Measurements from ENCODE around the gene MAGI3.
"Not testable (repeated sequence)": the region's sequence is repeated elsewhere in the genome, so short reads cannot be mapped to it uniquely, and the experiment has no call there.

MAGI3 gene

GRCh38 chr1:113683384-113684152 is 293.3 kb downstream of the MAGI3 start:
- WGBS (ENCODE audit: insufficient coverage, insufficient read length): no CpG with 5 or more reads among the region's 8 CpGs
- Histone ChIP-seq H3K4me3 (ENCODE audit: low read length) (no peak overlapping the region), H3K27me3 (ENCODE audit: control insufficient read depth, insufficient read depth, low read length) (no peaks in the 10 kb centered on the region), H3K27ac (ENCODE audit: low read length) (no peak overlapping the region), H3K36me3 (ENCODE audit: control insufficient read depth, insufficient read depth, low read length) (no peaks in the 10 kb centered on the region), H3K4me1 (ENCODE audit: control insufficient read depth, insufficient read depth, low read length) (no peaks in the 10 kb centered on the region; the same call in 1 of the 2 replicates), H3K9me3 (ENCODE audit: control insufficient read depth, insufficient read depth, low read length) (no peaks in the 10 kb centered on the region)
- no peak for DNase-seq (ENCODE audit: low read depth, low spot score)

- H3K4me1 ChIP-seq (ENCODE audit: control insufficient read depth, insufficient read depth, low read length): no peaks in the 10 kb centered on the region; the same call in 1 of the 2 replicates
- no peaks in the 10 kb centered on the region for H3K9me3 ChIP-seq (ENCODE audit: control insufficient read depth, insufficient read depth, low read length)
- no peak overlapping the region for H3K27ac ChIP-seq (ENCODE audit: low read length)
- H3K27me3 ChIP-seq (ENCODE audit: control insufficient read depth, insufficient read depth, low read length): no peaks in the 10 kb centered on the region
- WGBS (ENCODE audit: insufficient coverage, insufficient read length): no CpG with 5 or more reads among the region's 6 CpGs
- no peaks in the 10 kb centered on the region for H3K36me3 ChIP-seq (ENCODE audit: control insufficient read depth, insufficient read depth, low read length)
- no peak for DNase-seq (ENCODE audit: low read depth, low spot score)
- no peak overlapping the region for H3K4me3 ChIP-seq (ENCODE audit: low read length)
Measured at GRCh38 chr1:113684153-113684541, 293.8 kb downstream of the MAGI3 start.

GRCh38 chr1:113686891-113687618 is 296.7 kb downstream of the MAGI3 start:
- Histone ChIP-seq H3K4me1 (ENCODE audit: control insufficient read depth, insufficient read depth, low read length) (no peaks in the 10 kb centered on the region), H3K27me3 (ENCODE audit: control insufficient read depth, insufficient read depth, low read length) (no peaks in the 10 kb centered on the region), H3K4me3 (ENCODE audit: low read length) (no peak overlapping the region), H3K9me3 (ENCODE audit: control insufficient read depth, insufficient read depth, low read length) (no peaks in the 10 kb centered on the region; the same call in 1 of the 2 replicates), H3K27ac (ENCODE audit: low read length) (no peak overlapping the region), H3K36me3 (ENCODE audit: control insufficient read depth, insufficient read depth, low read length) (no peaks in the 10 kb centered on the region)
- no peak for DNase-seq (ENCODE audit: low read depth, low spot score)
- no CpG with 5 or more reads among the region's 3 CpGs for WGBS (ENCODE audit: insufficient coverage, insufficient read length)

- no peak for DNase-seq (ENCODE audit: low read depth, low spot score)
- Histone ChIP-seq H3K27me3 (ENCODE audit: control insufficient read depth, insufficient read depth, low read length) (no peaks in the 10 kb centered on the region), H3K27ac (ENCODE audit: low read length) (no peak overlapping the region), H3K9me3 (ENCODE audit: control insufficient read depth, insufficient read depth, low read length) (no peaks in the 10 kb centered on the region; the same call in 1 of the 2 replicates), H3K4me1 (ENCODE audit: control insufficient read depth, insufficient read depth, low read length) (no peaks in the 10 kb centered on the region), H3K36me3 (ENCODE audit: control insufficient read depth, insufficient read depth, low read length) (no peaks in the 10 kb centered on the region), H3K4me3 (ENCODE audit: low read length) (no peak overlapping the region)
- no CpG with 5 or more reads among the region's 2 CpGs for WGBS (ENCODE audit: insufficient coverage, insufficient read length)
Measured at GRCh38 chr1:113691184-113691583, 300.9 kb downstream of the MAGI3 start.

GRCh38 chr1:113692342-113692741 is 302.0 kb downstream of the MAGI3 start:
- Histone ChIP-seq H3K4me1 (ENCODE audit: control insufficient read depth, insufficient read depth, low read length) (no peaks in the 10 kb centered on the region), H3K9me3 (ENCODE audit: control insufficient read depth, insufficient read depth, low read length) (no peaks in the 10 kb centered on the region; the same call in 1 of the 2 replicates), H3K4me3 (ENCODE audit: low read length) (no peak overlapping the region), H3K27me3 (ENCODE audit: control insufficient read depth, insufficient read depth, low read length) (no peaks in the 10 kb centered on the region), H3K36me3 (ENCODE audit: control insufficient read depth, insufficient read depth, low read length) (no peaks in the 10 kb centered on the region), H3K27ac (ENCODE audit: low read length) (no peak overlapping the region)
- DNase-seq (ENCODE audit: low read depth, low spot score): no peak
- no CpG with 5 or more reads among the region's 2 CpGs for WGBS (ENCODE audit: insufficient coverage, insufficient read length)

GRCh38 chr1:113692824-113693431 is 302.6 kb downstream of the MAGI3 start:
- Histone ChIP-seq H3K4me1 (ENCODE audit: control insufficient read depth, insufficient read depth, low read length) (no peaks in the 10 kb centered on the region), H3K27ac (ENCODE audit: low read length) (no peak overlapping the region), H3K27me3 (ENCODE audit: control insufficient read depth, insufficient read depth, low read length) (no peaks in the 10 kb centered on the region), H3K36me3 (ENCODE audit: control insufficient read depth, insufficient read depth, low read length) (no peaks in the 10 kb centered on the region), H3K4me3 (ENCODE audit: low read length) (no peak overlapping the region), H3K9me3 (ENCODE audit: control insufficient read depth, insufficient read depth, low read length) (no peaks in the 10 kb centered on the region; the same call in 1 of the 2 replicates)
- no CpG with 5 or more reads among the region's 4 CpGs for WGBS (ENCODE audit: insufficient coverage, insufficient read length)
- DNase-seq (ENCODE audit: low read depth, low spot score): no peak

- peaks cover 7% of the 10 kb centered on the region; the same call in 1 of the 2 replicates for H3K36me3 ChIP-seq (ENCODE audit: control insufficient read depth, insufficient read depth, low read length)
- no peak for DNase-seq (ENCODE audit: low read depth, low spot score)
- peaks cover 1% of the 10 kb centered on the region; the same call in 1 of the 2 replicates for H3K9me3 ChIP-seq (ENCODE audit: control insufficient read depth, insufficient read depth, low read length)
- no peaks in the 10 kb centered on the region for H3K4me1 ChIP-seq (ENCODE audit: control insufficient read depth, insufficient read depth, low read length)
- no peak overlapping the region for H3K27ac ChIP-seq (ENCODE audit: low read length)
- no peaks in the 10 kb centered on the region for H3K27me3 ChIP-seq (ENCODE audit: control insufficient read depth, insufficient read depth, low read length)
- no peak overlapping the region for H3K4me3 ChIP-seq (ENCODE audit: low read length)
Measured at GRCh38 chr1:113694910-113695309, 304.6 kb downstream of the MAGI3 start.

- H3K4me3 ChIP-seq (ENCODE audit: low read length): no peak overlapping the region
- peak; percentile 20 for DNase-seq (ENCODE audit: low read depth, low spot score)
- H3K9me3 ChIP-seq (ENCODE audit: control insufficient read depth, insufficient read depth, low read length): peaks cover 1% of the 10 kb centered on the region; the same call in 1 of the 2 replicates
- H3K27me3 ChIP-seq (ENCODE audit: control insufficient read depth, insufficient read depth, low read length): no peaks in the 10 kb centered on the region
- H3K4me1 ChIP-seq (ENCODE audit: control insufficient read depth, insufficient read depth, low read length): no peaks in the 10 kb centered on the region
- H3K27ac ChIP-seq (ENCODE audit: low read length): no peak overlapping the region
- WGBS (ENCODE audit: insufficient coverage, insufficient read length): 100% methylated on average over 1 of the region's 3 CpGs
- H3K36me3 ChIP-seq (ENCODE audit: control insufficient read depth, insufficient read depth, low read length): peaks cover 7% of the 10 kb centered on the region; the same call in 1 of the 2 replicates
Measured at GRCh38 chr1:113701429-113701828, 311.1 kb downstream of the MAGI3 start.

GRCh38 chr1:113714606-113715269 is 324.4 kb downstream of the MAGI3 start:
- no peak overlapping the region for H3K4me3 ChIP-seq (ENCODE audit: low read length)
- peaks cover 5% of the 10 kb centered on the region; the same call in 1 of the 2 replicates for H3K36me3 ChIP-seq (ENCODE audit: control insufficient read depth, insufficient read depth, low read length)
- peaks cover 4% of the 10 kb centered on the region for H3K9me3 ChIP-seq (ENCODE audit: control insufficient read depth, insufficient read depth, low read length)
- WGBS (ENCODE audit: insufficient coverage, insufficient read length): no CpG with 5 or more reads among the region's 3 CpGs
- H3K27me3 ChIP-seq (ENCODE audit: control insufficient read depth, insufficient read depth, low read length): no peaks in the 10 kb centered on the region
- no peak for DNase-seq (ENCODE audit: low read depth, low spot score)
- no peak overlapping the region for H3K27ac ChIP-seq (ENCODE audit: low read length)
- no peaks in the 10 kb centered on the region for H3K4me1 ChIP-seq (ENCODE audit: control insufficient read depth, insufficient read depth, low read length)

GRCh38 chr1:113717506-113717905 is 327.2 kb downstream of the MAGI3 start:
- H3K9me3 ChIP-seq (ENCODE audit: control insufficient read depth, insufficient read depth, low read length); H3K27me3 ChIP-seq (ENCODE audit: control insufficient read depth, insufficient read depth, low read length); DNase-seq (ENCODE audit: low read depth, low spot score); H3K27ac ChIP-seq (ENCODE audit: low read length); H3K4me1 ChIP-seq (ENCODE audit: control insufficient read depth, insufficient read depth, low read length); H3K4me3 ChIP-seq (ENCODE audit: low read length); H3K36me3 ChIP-seq (ENCODE audit: control insufficient read depth, insufficient read depth, low read length): not testable (repeated sequence)
- no CpG with 5 or more reads among the region's 6 CpGs for WGBS (ENCODE audit: insufficient coverage, insufficient read length)

All from iPS DF 6.9 (cell line).